COR-L47 (cell line): ENCODE results near the gene LSM10.

ENCODE experiments used
- DNase-seq: peaks from one replicate; lab custom pipeline; 2025; lab: John Stamatoyannopoulos, UW

LSM10 gene

DNA sequence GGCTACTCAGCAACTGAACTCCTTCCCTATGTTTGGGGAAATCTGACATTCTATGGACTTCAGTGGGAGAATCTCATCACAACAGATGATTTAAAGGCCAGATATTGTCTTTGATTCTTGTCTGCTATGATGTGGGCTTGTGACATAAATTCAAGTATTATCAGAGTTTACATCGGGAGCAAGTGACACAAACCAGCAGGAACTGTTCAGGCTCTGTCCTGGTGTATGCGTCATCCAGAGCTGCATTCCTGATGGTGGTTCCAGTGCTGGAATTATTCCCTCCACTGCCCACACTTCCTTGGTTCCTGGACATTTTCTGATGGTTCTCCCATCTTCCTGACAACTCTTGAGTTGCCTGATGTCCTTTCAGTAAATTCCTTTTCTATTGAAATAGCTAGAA is 10.8 kb upstream of the LSM10 start:
- no peak for DNase-seq

- DNase-seq, result no peak
These were observed 8.7 kb upstream of the LSM10 start for GRCh38 chr1:36406440-36406839.

DNA sequence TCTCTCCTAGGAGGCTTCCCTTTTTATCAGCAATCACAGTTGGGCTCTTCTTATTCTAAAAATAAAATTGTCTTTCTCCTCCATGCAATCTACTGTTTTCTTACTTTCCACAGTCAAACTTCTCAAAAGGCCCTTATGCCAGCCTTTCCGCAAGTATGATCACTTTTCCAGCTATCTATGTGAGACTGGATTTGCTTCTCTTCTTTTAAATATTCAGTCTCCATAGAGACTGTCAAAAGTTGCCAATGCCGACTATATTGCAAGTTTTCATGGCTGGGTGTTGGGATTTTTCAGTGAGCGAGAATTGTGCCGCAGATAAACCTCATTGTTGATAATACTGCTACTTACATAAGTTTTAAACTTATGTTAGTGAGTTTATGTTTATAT is 4.8 kb upstream of the LSM10 start:
- DNase-seq, result no peak

GRCh38 chr1:36401602-36402503 is 4.1 kb upstream of the LSM10 start:
- DNase-seq, result no peak

GRCh38 chr1:36400825-36401601 is 3.3 kb upstream of the LSM10 start:
- no peak for DNase-seq

DNA sequence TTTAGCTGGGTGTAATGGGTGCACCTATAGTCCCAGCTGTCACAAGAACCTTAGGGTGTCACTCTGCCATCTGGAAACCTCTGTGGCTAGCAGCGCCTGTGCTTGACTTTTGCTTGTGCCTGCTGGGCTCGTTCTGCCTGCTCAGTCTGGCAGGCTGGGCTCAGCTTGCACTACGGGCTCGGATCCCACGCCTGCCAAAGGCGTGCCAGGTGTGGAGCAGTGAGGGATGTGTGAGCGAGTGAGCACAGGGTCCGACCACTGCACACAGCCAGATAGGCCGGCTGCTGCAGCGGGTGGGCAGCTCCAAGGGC is 2.8 kb upstream of the LSM10 start:
- DNase-seq, result no peak

- DNase-seq, result no peak
These were observed 766 bp upstream of the LSM10 start for GRCh38 chr1:36398370-36398977.

GRCh38 chr1:36397083-36397377 is 678 bp downstream of the LSM10 start:
- no peak for DNase-seq

DNA sequence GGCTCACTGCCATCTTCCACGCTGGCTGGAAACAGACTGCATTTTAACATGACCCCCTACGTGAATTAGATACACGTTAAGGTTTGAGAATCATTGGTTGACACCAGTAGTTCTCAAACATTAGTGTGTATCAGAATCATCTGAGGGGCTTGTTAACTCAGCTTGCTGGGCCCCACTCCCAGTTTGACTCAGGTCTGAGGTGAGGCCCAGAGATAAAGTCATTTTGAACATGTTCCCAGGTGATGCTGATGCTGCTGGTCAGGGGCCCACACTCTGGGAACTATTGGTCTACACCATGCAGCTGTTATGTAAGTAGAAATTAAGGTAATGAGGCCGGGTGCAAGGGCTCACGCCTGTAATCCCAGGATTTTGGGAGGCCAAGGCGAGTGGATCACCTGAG is 1.3 kb downstream of the LSM10 start:
- no peak for DNase-seq

DNA sequence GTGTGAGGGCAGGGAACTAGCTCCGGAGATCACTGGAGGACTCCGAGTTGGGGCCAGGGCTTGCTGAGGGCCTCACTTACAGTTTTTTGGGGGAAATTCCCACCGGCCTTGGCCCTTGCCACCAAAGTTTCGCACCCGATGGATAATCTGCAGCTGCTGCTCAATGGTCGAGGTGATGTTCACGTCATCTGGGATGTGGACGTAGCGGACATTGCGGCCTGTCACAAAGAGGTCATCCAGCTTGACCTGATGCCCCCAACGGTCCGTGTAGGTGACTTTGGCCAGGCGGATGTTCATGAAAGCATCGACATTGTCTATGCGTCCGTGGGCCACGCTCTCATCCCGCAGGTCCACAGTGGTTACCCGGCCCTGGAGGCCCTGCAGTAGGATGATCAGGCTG is 4.0 kb downstream of the LSM10 start:
- no peak for DNase-seq

DNA sequence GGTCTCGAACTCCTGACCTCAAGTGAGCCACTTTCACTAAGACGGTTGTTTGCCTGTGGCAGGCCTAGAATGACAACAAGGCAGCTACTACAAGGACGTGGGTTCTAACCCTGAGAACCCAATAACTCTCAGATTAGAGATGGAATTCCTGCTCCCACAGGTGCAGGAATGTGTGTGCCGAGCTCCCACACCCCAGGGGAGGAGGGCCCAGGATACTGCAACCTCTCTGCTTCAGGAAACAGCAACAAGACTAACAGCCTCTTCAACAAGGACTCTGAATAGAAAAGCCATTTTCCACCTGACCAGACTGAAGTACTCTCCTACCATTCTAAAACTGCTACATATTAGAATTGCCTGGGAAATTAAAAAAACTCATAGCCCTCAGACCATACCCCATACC is 4.9 kb downstream of the LSM10 start:
- no peak for DNase-seq

- no peak for DNase-seq
These were observed 6.4 kb downstream of the LSM10 start for GRCh38 chr1:36391271-36391670.

- DNase-seq, result no peak
These were observed 7.3 kb downstream of the LSM10 start for GRCh38 chr1:36390411-36390810.

DNA sequence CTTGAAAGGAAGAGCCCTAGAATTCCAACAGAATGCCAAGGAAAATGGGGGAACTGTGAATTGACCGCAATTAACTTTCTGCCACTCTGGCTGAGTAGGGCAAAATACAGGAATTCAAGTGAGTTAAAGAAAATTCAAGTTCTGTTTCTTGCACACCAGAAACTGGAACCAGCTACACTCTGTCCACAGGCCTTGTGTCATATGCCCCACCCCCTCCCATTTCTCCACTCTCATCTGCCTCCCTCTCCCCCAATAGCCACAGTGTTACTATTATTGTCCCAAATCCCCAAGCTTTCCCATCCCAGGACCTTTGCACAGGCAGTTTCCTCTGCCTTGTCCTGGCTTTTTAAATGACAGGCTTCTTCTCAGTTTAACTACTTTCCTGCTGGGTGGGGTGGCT is 7.7 kb downstream of the LSM10 start:
- no peak for DNase-seq

GRCh38 chr1:36389261-36389660 is 8.4 kb downstream of the LSM10 start:
- no peak for DNase-seq

- no peak for DNase-seq
These were observed 10.4 kb downstream of the LSM10 start for GRCh38 chr1:36387141-36387949.

DNA sequence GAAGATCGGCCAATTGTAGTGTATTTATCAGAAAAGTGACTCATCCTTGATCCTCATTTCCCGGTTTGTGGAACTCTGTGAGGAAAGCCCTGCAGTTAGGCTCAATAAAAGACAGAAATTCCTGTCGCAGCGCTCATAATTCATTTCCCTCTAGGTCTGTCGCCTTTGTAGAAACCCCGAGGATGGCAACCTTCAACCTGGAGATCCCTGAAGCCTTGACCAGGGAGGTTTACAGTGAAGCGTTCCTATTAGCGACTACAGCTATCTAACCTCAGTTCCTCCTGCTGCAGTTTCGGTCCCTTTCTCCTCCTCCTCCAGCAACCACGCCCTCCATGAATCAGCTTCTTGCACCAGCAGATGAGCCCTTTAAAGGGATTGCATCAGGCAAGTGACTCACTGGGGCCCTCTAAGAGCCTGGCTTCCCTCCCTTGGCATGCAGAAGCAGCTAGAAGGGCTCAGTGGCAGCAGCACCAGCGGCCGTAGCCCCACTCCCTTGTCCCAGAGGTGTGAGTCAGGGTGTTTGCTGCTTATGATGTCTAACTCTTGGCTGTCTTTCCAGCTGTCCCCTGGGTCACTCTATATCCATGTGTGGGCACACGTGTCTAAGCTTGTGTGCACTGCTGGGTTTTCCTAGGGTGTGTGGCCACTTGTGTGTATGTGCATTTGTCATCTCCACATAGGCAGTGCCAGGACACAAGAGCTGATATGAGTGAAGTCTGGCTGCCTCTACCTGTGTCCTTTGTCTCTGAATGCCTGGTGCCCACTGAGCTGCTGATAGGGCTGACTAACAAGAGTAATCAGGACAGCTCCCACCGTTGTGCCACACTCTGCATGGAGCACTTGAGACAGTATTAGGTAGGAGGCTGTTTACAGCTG is 11.2 kb downstream of the LSM10 start:
- DNase-seq, result peak; percentile 61

DNA sequence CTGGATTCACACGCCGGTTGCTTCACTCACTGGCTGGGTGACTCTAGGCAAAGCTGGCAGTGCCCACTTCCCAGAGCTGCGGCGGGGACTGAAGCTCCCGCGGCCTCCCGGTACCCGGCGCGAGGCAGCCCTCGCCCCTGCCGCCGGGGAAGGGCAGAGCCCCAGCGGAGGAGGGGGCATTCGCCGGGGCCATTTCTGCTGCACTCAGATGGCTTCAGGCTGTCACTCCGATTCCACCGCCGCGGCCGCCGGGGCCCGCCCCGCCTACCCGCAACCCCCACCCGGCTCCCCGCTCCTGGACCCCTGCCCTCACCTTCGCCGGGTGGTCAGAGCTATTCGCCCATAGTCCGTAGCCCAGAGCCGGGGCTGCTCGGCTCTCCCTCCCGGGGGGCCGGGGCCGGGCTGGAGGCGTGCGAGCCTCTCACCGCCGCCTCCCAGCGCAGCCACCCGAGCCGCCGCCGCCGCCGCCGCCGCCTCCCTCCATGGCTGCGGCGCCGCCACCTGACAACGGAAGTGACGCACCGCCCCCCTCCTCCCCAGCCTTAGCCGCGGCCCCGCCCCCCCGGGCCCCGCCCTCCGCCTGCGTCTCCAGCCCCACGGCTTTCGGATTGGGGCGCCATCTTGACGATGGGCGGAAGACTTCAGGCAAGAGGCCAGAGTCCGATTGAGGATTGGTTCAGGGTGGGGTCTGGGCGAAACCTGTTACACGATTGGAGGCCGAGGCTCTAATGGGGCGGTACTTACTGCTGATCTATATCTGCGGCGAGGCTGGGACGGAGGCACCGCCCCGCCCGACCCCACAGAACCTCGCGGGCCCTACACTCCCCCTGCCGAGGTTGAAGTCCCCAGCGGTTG is 12.1 kb downstream of the LSM10 start, which contains the start of gene STK40:
TSS of gene STK40 (minus strand) at position 515 of the 855 bp plus-strand sequence. CDS start 24,592 bp downstream, outside the sequence.
- DNase-seq, result peak; percentile 99

DNA sequence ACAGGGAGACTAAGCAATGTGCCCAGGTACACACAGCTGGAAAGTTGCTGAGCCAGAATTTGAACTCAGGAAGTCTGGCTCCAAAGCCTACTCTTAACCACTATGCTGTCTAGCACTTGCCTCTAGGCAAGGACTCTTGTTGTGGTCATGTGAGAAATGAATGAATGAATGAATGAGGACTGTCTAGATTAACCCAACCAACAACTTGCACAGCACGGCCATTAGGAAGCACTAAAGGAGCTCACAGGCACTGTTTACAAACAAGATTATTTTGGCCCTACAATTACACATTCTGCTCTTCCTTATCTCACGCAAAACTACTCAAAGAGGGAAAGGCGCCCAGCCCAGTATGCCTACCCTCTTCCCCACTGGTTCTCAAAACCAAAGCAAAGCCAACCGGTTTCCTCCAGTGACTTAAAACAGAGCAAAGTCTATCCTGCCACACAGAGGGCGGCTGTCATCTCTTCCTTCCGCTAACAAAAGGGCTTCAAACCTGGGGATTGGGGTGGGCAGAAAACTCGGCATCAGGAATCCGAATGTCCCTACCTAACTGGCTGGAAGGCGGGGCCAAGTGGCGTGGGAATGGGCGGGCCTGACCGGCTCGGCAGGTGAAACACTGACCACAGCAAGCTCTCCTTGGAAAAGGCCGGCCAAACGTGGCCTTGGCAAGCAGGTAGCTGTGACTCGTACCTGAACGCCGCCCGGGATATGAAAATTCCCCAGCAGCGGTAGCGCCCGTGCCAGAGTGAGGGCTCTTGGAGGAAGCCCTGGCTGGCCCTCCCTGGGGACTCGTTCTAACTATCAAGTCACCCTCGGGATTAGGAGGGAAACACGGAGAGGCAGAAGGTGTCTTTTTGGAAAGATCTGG is 12.9 kb downstream of the LSM10 start:
- peak; percentile 57 for DNase-seq
